LNCAP (cell line): ENCODE measurements around the gene LONRF3.

ENCODE experiments used
- TF ChIP-seq, protein P1 (sequence below): fragments of 450-650 bp; IDR thresholded peaks from 2 replicates; pipeline ENCODE4 v1.5.1; 2017; ENCODE audit warnings: mild to moderate bottlenecking

LONRF3 gene

GRCh38 chrX:118988911-118989310 lies 14.5 kb downstream of the LONRF3 start:
- TF ChIP-seq, protein P1, sequence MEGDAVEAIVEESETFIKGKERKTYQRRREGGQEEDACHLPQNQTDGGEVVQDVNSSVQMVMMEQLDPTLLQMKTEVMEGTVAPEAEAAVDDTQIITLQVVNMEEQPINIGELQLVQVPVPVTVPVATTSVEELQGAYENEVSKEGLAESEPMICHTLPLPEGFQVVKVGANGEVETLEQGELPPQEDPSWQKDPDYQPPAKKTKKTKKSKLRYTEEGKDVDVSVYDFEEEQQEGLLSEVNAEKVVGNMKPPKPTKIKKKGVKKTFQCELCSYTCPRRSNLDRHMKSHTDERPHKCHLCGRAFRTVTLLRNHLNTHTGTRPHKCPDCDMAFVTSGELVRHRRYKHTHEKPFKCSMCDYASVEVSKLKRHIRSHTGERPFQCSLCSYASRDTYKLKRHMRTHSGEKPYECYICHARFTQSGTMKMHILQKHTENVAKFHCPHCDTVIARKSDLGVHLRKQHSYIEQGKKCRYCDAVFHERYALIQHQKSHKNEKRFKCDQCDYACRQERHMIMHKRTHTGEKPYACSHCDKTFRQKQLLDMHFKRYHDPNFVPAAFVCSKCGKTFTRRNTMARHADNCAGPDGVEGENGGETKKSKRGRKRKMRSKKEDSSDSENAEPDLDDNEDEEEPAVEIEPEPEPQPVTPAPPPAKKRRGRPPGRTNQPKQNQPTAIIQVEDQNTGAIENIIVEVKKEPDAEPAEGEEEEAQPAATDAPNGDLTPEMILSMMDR, result no peak

GRCh38 chrX:118989886-118990285 lies 15.5 kb downstream of the LONRF3 start:
- TF ChIP-seq, protein P1, result no peak

DNA sequence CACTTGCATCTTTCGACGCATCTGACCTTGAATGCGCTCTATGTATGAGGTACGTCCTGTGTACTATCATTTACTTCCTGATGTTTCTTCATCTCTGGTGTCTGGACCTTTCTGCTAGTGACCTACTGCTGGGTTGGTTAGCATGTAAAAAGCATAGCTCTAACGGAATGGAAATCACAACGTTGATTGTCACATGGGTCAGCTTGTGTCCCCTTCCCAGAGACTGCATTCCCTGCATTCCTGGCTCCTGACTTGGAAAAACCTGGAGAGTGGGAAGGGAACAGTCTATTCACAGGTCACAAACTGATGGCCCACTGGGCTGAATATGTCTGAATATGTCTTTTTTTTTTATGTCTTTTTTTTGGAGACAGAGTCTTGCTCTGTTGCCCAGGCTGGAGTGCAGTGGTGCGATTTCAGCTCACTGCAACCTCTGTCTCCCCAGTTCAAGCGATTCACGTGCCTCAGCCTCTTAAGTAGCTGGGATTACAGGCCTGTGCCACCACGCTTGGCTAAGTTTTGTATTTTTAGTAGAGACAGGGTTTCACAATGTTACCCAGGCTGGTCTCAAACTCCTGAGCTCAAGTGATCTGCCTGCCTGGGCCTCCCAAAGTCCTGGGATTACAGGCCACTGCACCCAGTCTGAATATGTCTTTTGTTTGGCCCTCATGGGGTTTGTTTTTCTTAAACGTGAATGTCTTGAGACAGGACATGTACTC lies 16.3 kb downstream of the LONRF3 start:
- TF ChIP-seq, protein P1, result no peak

GRCh38 chrX:119003462-119003861 lies 29.0 kb downstream of the LONRF3 start:
- TF ChIP-seq, protein P1, result no peak

DNA sequence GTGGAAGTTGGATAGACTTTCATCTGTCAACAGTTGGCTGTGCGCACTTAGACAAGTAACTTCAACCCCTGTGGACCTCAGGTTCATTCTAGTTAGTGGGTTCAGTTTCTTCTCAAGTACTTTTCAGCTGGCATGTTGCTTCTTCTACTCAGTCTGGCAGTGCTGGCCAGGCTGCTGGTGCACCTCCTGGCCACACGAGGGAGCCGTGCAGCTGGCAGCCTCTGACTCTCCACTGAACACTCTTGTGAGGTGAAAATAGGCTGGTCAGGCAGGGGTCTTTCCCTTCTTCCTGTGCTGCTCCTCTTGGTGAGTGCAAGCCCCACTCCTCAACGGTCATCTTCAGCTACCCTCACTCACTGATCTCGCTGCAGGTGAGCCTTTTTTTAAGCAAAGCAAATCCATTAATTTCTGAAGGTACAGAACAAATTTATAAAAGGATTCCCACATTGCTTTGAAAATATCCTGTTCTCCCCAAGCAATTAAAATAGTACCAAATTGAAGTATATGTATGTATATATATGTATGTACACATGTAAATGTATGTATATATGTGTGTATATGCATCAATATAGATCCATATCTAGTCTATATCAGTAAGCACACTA lies 30.6 kb downstream of the LONRF3 start:
- TF ChIP-seq, protein P1, result peak; percentile 81

DNA sequence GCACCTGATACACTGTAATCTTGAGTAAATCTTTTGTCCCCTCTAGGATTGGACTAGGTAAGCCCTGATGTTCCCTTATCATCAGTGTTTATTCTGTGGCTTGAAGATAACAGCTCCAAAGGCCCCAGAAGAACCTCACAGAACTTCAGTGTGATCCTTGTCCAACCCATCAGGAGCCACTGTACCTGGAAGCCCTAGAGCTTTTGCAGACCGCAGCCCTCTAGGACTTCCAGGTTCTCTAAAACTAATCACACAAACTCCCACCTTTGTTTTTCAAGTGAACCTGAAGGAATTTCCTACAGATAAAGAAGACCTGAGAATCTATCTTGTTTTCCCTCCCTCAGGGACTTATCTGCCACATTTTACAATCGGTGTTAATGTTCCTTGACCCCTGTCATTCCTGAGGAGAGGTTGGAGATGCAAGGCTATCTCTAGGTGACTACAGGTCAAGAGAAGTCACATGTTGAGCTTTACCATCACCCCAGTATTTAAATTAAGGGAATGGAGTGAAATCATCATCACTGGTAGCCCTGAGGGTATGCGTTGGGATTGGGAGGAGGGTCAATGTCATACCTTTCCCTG lies 32.9 kb downstream of the LONRF3 start:
- TF ChIP-seq, protein P1, result no peak

- TF ChIP-seq, protein P1, result peak; percentile 61
Measured at GRCh38 chrX:119008110-119008744, 33.8 kb downstream of the LONRF3 start.
